CD14-positive monocyte (primary cell): Measurements from ENCODE around the gene CST3. TPM values are rescaled to one million over a fixed set of nuclear protein-coding genes. Genes with fewer than 3 reads are reported as not detected.
A peak's percentile ranks its signal among the peaks of the same experiment; 100 is the strongest.

ENCODE experiments used
- DNase-seq, 3 donors: peaks; one replicate each; pipeline ENCODE4 v3.0.0-alpha.2; 2011 to 2022
- H2AFZ ChIP-seq: 2 replicates; pipeline ENCODE4 v1.6.0; 2012; ENCODE audit warnings: mild to moderate bottlenecking, low read depth, low read length, inconsistent platforms; ENCODE audit not compliant: insufficient read depth, poor library complexity, severe bottlenecking
- H3K27ac ChIP-seq, 2 donors: 1 replicate in 1 of 2; 2 replicates in 1 of 2; pipeline ENCODE4 v1.5.1; 2012 to 2013; ENCODE audit warnings: low read length in 2 of 2, control low read depth in 1 of 2, inconsistent platforms in 1 of 2, low read depth in 1 of 2, mild to moderate bottlenecking in 1 of 2
- H3K27me3 ChIP-seq, 2 donors: one replicate each; pipeline versions ENCODE4 v1.6.0 to v1.6.1; 2011 to 2013; ENCODE audit warnings: low read length in 2 of 2; ENCODE audit not compliant: control insufficient read depth in 2 of 2, insufficient read depth in 2 of 2
- H3K36me3 ChIP-seq, 2 donors: replicated peaks in 1 of 2; 1 replicate in 1 of 2; 2 replicates in 1 of 2; pipeline versions ENCODE4 v1.5.1 to v1.6.1; 2012 to 2013; ENCODE audit warnings: low read length in 2 of 2, control low read depth in 1 of 2, inconsistent platforms in 1 of 2, mild to moderate bottlenecking in 1 of 2; ENCODE audit not compliant: insufficient read depth in 2 of 2, control insufficient read depth in 1 of 2
- H3K4me1 ChIP-seq, 2 donors: 1 replicate in 1 of 2; 2 replicates in 1 of 2; pipeline versions ENCODE4 v1.5.1 to v1.6.1; 2012 to 2013; ENCODE audit warnings: low read length in 2 of 2, control low read depth in 1 of 2, inconsistent platforms in 1 of 2, mild to moderate bottlenecking in 1 of 2, moderate library complexity in 1 of 2; ENCODE audit not compliant: insufficient read depth in 2 of 2, control insufficient read depth in 1 of 2
- H3K4me2 ChIP-seq: replicated peaks from 2 replicates; pipeline ENCODE3; 2012; ENCODE audit warnings: low read length, moderate library complexity, mild to moderate bottlenecking; ENCODE audit not compliant: poor library complexity, severe bottlenecking; ENCODE audit errors: extremely low read depth
- H3K4me3 ChIP-seq, 3 experiments: fragments of 200-600 bp in 1 of 3; sonication (generic) in 1 of 3; replicated peaks in 1 of 3; 1 replicate in 2 of 3; 2 replicates in 1 of 3; pipeline ENCODE4 v1.5.1; 2011 to 2013; ENCODE audit warnings: low read length in 3 of 3, mild to moderate bottlenecking in 3 of 3, control low read depth in 2 of 3, low read depth in 2 of 3, inconsistent platforms in 1 of 3, moderate library complexity in 1 of 3
- H3K79me2 ChIP-seq: 2 replicates; pipeline ENCODE4 v1.6.0; 2012; ENCODE audit warnings: mild to moderate bottlenecking, control low read depth, inconsistent platforms, low read length, moderate library complexity; ENCODE audit not compliant: insufficient read depth
- H3K9ac ChIP-seq: 2 replicates; pipeline ENCODE4 v1.6.0; 2017; ENCODE audit warnings: low read length, mild to moderate bottlenecking; ENCODE audit not compliant: insufficient read depth, poor library complexity, severe bottlenecking
- H3K9me3 ChIP-seq, 2 donors: replicated peaks in 1 of 2; 1 replicate in 1 of 2; 2 replicates in 1 of 2; pipeline versions ENCODE4 v1.5.1 to v1.6.1; 2012 to 2013; ENCODE audit warnings: low read length in 2 of 2, control low read depth in 1 of 2; ENCODE audit not compliant: control insufficient read depth in 1 of 2, insufficient read depth in 1 of 2
- H4K20me1 ChIP-seq: 2 replicates; pipeline ENCODE4 v1.6.0; 2012; ENCODE audit warnings: mild to moderate bottlenecking, low read length, control low read depth, moderate library complexity; ENCODE audit not compliant: insufficient read depth
- H3K27ac Mint-ChIP-seq, 7 donors: one replicate each; pipeline ENCODE4 v1.8.0; 2020; ENCODE audit warnings: mild to moderate bottlenecking in 7 of 7, mixed read lengths in 7 of 7, moderate library complexity in 6 of 7, inconsistent platforms in 2 of 7
- H3K27me3 Mint-ChIP-seq, 3 donors: one replicate each; pipeline ENCODE4 v1.8.0; 2021 to 2022; ENCODE audit warnings: low read depth in 3 of 3, mild to moderate bottlenecking in 3 of 3, mixed read lengths in 3 of 3, moderate library complexity in 3 of 3, inconsistent platforms in 1 of 3
- H3K36me3 Mint-ChIP-seq, 2 donors: one replicate each; pipeline ENCODE4 v1.8.0; 2020; ENCODE audit warnings: mixed read lengths in 2 of 2, inconsistent platforms in 1 of 2, mild to moderate bottlenecking in 1 of 2
- H3K4me1 Mint-ChIP-seq: one replicate; pipeline ENCODE4 v1.8.0; 2020; ENCODE audit warnings: mild to moderate bottlenecking, mixed read lengths
- H3K4me3 Mint-ChIP-seq, 2 donors: one replicate each; pipeline ENCODE4 v1.8.0; 2020; ENCODE audit warnings: mild to moderate bottlenecking in 2 of 2, mixed read lengths in 2 of 2, moderate library complexity in 1 of 2
- H3K9me3 Mint-ChIP-seq, 7 donors: one replicate each; pipeline ENCODE4 v1.8.0; 2020 to 2022; ENCODE audit warnings: mixed read lengths in 7 of 7, mild to moderate bottlenecking in 6 of 7, moderate library complexity in 6 of 7, inconsistent platforms in 2 of 7
- CTCF ChIP-seq: fragments of 200-600 bp; IDR thresholded peaks from one replicate; pipeline ENCODE4 v1.8.0; 2022; ENCODE audit warnings: antibody characterized with exemption, mild to moderate bottlenecking
- WGBS: methylation state at CpG from one replicate; pipeline ENCODE4 v1.1.5; 2013; ENCODE audit warnings: missing lambda C conversion rate; ENCODE audit not compliant: insufficient coverage; 5-methylcytosine and 5-hydroxymethylcytosine counted together
- intact Hi-C, 2 donors: fragments of 100-400 bp; cut with micrococcal nuclease; formaldehyde crosslinking; loops; one replicate each; pipeline versions ENCODE4 v1.15.0 to v1.15.1; 2023
- polyA plus RNA-seq, 3 donors: library from polyadenylated mRNA; depleted of rRNA in 1 of 3; unstranded in 2 of 3; stranded (reverse) in 1 of 3; fragments of 300-500 nt in 2 of 3; fragments of >200 nt in 1 of 3; fragmentation: Illumina TruSeq in 2 of 3; gene quantifications; 1 replicate in 2 of 3; 2 replicates in 1 of 3; pipeline ENCODE4 v1.2.3, GENCODE V29; 2012 to 2021

CST3 gene
- polyA plus RNA-seq, 3 donors, result 1,459 to 3,222 (median 2,657) TPM

- H3K4me1 ChIP-seq, result peaks cover 62 to 77% of the 10 kb centered on the region in 2 donors
- H3K79me2 ChIP-seq, result no peaks in the 10 kb centered on the region
- no peak overlapping the region for H2AFZ ChIP-seq
- Mint-ChIP-seq H3K27me3 (peaks cover 0 to 2% (median 0%) of the 10 kb centered on the region in 3 donors), H3K36me3 (no peaks in the 10 kb centered on the region), H3K4me3 (no peak overlapping the region), H3K9me3 (peaks cover 0 to 2% (median 0%) of the 10 kb centered on the region in 7 donors), H3K27ac (peak overlapping the region in 5 of 7 donors; percentile 15 to 87 (median 65)), H3K4me1 (peaks cover 68% of the 10 kb centered on the region)
- TF ChIP-seq CTCF, result no peak
- no peak overlapping the region for H3K4me2 ChIP-seq
- H3K27ac ChIP-seq, result peak overlapping the region in 1 of 2 donors; percentile 50
- intact Hi-C loops, result no loop called here
- no peak overlapping the region for H3K4me3 ChIP-seq
- DNase-seq, result peak in 2 of 3 donors; percentile 30 to 35
- H3K9me3 ChIP-seq, result no peaks in the 10 kb centered on the region
- H3K27me3 ChIP-seq, result no peaks in the 10 kb centered on the region
- no peaks in the 10 kb centered on the region for H4K20me1 ChIP-seq
- H3K9ac ChIP-seq, result no peak overlapping the region
- no peaks in the 10 kb centered on the region for H3K36me3 ChIP-seq
- 0% methylated on average over 2 of the region's 4 CpGs for WGBS
Measured at GRCh38 chr20:23646106-23646873, 8.5 kb upstream of the CST3 start.

- TF ChIP-seq CTCF, result no peak
- no peak overlapping the region for H3K9ac ChIP-seq
- H2AFZ ChIP-seq, result no peak overlapping the region
- no peak overlapping the region for H3K4me3 ChIP-seq
- Mint-ChIP-seq H3K9me3 (peaks cover 0 to 2% (median 0%) of the 10 kb centered on the region in 7 donors), H3K36me3 (no peaks in the 10 kb centered on the region), H3K4me1 (peaks cover 75% of the 10 kb centered on the region), H3K27ac (no peak overlapping the region), H3K4me3 (no peak overlapping the region), H3K27me3 (peaks cover 0 to 2% (median 0%) of the 10 kb centered on the region in 3 donors)
- H4K20me1 ChIP-seq, result no peaks in the 10 kb centered on the region
- DNase-seq, result no peak
- intact Hi-C loops, result no loop called here
- no peaks in the 10 kb centered on the region for H3K27me3 ChIP-seq
- peak overlapping the region in 1 of 2 donors; percentile 37 for H3K27ac ChIP-seq
- no peaks in the 10 kb centered on the region for H3K79me2 ChIP-seq
- peaks cover 70 to 84% of the 10 kb centered on the region in 2 donors for H3K4me1 ChIP-seq
- H3K36me3 ChIP-seq, result no peaks in the 10 kb centered on the region
- WGBS, result 80% methylated on average over 1 of the region's 1 CpG
- H3K9me3 ChIP-seq, result no peaks in the 10 kb centered on the region
- H3K4me2 ChIP-seq, result no peak overlapping the region
Measured at GRCh38 chr20:23645575-23645974, 7.8 kb upstream of the CST3 start.
